UCSD-AML1 (cell line): ENCODE data around the gene TGM3.

Experiments used
- DNase-seq: peaks from one replicate; lab custom pipeline; 2025; ENCODE audit not compliant: unreplicated experiment; lab: John Stamatoyannopoulos, UW

Gene TGM3

GRCh38 chr20:2335096-2335870 lies 39.5 kb downstream of the TGM3 start:
- DNase-seq, result no peak

- no peak for DNase-seq
These were observed 40.7 kb downstream of the TGM3 start for GRCh38 chr20:2336471-2336870.

GRCh38 chr20:2337142-2337541 lies 41.3 kb downstream of the TGM3 start:
- DNase-seq, result no peak

GRCh38 chr20:2338411-2339066 lies 42.7 kb downstream of the TGM3 start:
- DNase-seq, result no peak

GRCh38 chr20:2340136-2340535 lies 44.3 kb downstream of the TGM3 start:
- DNase-seq, result no peak

GRCh38 chr20:2340823-2341222 lies 45.0 kb downstream of the TGM3 start:
- no peak for DNase-seq

- DNase-seq, result no peak
These were observed 45.5 kb downstream of the TGM3 start for GRCh38 chr20:2341336-2341735.

GRCh38 chr20:2342243-2342642 lies 46.4 kb downstream of the TGM3 start:
- DNase-seq, result no peak

- no peak for DNase-seq
These were observed 50.4 kb downstream of the TGM3 start for GRCh38 chr20:2346188-2346587.

- DNase-seq, result no peak
These were observed 52.5 kb downstream of the TGM3 start for GRCh38 chr20:2348336-2348735.

GRCh38 chr20:2349801-2350200 lies 54.0 kb downstream of the TGM3 start:
- DNase-seq, result no peak

GRCh38 chr20:2350606-2351005 lies 54.8 kb downstream of the TGM3 start:
- DNase-seq, result no peak

- no peak for DNase-seq
These were observed 57.4 kb downstream of the TGM3 start for GRCh38 chr20:2353231-2353630.

GRCh38 chr20:2357114-2357513 lies 61.3 kb downstream of the TGM3 start:
- no peak for DNase-seq

- DNase-seq, result no peak
These were observed 62.2 kb downstream of the TGM3 start for GRCh38 chr20:2358006-2358405.

GRCh38 chr20:2361035-2361593 lies 65.3 kb downstream of the TGM3 start:
- no peak for DNase-seq

GRCh38 chr20:2363187-2363586 lies 67.4 kb downstream of the TGM3 start:
- no peak for DNase-seq

GRCh38 chr20:2363587-2363986 lies 67.8 kb downstream of the TGM3 start:
- no peak for DNase-seq

- DNase-seq, result no peak
These were observed 68.2 kb downstream of the TGM3 start for GRCh38 chr20:2364044-2364443.

- no peak for DNase-seq
These were observed 69.3 kb downstream of the TGM3 start for GRCh38 chr20:2365091-2365490.

- no peak for DNase-seq
These were observed 69.9 kb downstream of the TGM3 start for GRCh38 chr20:2365666-2366065.

GRCh38 chr20:2368621-2369020 lies 72.8 kb downstream of the TGM3 start:
- no peak for DNase-seq
